HG03469 (cell line): ENCODE data around the gene CCDC196.

Experiments used
- ATAC-seq: cut with Tn5 transposase; IDR thresholded peaks from one replicate; pipeline ENCODE4 v1.9.1; 2021; ENCODE audit warnings: mild to moderate bottlenecking, moderate library complexity, moderate number of reproducible peaks; ENCODE audit not compliant: unreplicated experiment

CCDC196 gene, protein sequence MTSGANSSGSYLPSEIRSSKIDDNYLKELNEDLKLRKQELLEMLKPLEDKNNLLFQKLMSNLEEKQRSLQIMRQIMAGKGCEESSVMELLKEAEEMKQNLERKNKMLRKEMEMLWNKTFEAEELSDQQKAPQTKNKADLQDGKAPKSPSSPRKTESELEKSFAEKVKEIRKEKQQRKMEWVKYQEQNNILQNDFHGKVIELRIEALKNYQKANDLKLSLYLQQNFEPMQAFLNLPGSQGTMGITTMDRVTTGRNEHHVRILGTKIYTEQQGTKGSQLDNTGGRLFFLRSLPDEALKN

DNA sequence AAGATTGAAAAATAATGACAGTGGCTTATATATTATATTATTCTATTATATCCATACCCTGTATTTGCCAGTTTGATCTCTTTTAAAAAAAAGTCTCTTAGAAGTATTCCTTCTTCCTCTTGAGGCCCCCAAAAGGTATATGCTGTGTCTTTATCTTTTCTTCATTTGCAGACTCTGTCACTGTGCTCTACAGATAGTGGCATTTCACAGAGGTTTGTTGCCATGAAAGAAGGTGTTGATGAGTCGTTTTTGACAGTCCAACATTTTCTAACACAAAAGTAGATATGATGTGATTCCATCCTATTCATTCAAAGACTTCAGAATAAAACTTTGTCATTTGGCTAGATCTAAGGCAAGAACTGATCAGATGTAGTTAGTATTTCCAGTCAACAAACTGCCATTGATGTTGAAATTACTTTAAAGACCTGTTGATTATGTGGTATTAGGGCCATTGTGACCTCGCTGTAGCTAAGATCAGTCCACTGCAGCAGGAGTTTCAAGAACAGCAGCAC, at the start of gene CCDC196:
Gene CCDC196 (plus strand): TSS at position 462 of the 512 bp plus-strand sequence. CDS start 132 bp downstream, outside the sequence.
- no peak for ATAC-seq

DNA sequence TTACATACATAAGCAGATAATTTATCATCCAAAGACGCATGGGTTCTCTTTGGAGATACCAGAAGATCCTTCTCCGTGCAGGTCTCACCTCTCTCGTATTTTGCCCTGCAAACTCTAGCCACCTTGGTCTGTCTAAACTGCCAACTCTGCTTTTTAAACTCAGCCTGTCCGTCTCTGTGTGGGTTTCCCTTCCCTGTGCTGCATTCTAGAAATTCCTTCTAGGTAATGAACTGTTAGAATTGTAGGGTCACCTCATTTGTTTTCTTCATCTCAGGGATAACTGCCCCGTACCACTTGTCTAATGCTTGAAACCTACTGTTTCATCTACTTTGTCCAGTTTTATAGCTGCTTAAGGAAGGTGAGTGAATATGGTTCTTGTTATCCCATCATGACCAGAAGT, 45.4 kb upstream of the CCDC196 start:
- ATAC-seq: no peak

- no peak for ATAC-seq
Measured at GRCh38 chr14:66442953-66443571, 43.1 kb upstream of the CCDC196 start.

DNA sequence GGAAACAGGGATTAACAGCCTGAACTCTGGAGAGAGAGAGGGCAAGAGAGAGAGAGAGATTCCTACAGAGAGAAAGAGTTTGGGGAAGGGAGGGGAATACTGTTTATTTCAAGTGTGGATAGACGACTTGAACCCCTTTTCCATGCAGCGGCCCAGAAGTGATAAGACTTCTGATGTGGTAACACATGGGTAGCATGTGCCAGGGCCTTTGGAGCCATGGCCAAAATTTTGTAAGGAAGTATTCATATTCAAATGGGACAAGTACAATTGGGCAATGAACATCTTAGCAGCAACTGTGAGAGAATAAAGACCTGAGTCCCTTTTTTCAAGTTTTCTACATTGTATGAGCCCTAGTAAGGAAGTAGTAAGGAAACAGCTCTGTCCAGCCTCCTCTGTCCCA, 42.4 kb upstream of the CCDC196 start:
- ATAC-seq: no peak

- ATAC-seq: no peak
Measured at GRCh38 chr14:66444271-66444927, 41.8 kb upstream of the CCDC196 start.

- ATAC-seq: no peak
Measured at GRCh38 chr14:66445936-66446335, 40.2 kb upstream of the CCDC196 start.

DNA sequence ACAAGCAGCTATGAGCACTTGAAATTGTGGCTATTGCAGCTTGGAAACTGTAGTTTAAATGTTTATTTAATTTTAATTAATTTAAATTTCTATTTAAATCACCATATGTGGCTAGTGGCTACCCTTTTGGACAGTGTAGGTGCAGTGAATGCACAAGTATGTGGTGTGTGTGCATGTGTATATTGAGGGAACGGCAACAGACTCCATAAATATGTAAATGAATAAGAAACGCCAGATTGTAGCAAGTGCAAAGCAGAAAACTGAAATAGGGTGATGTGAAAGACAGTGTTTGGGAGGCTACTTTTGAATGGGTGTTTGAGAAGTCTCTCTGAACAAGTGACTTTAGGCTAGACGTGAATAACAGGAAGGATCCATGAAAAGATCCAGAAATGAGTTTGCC, 32.7 kb upstream of the CCDC196 start:
- no peak for ATAC-seq

DNA sequence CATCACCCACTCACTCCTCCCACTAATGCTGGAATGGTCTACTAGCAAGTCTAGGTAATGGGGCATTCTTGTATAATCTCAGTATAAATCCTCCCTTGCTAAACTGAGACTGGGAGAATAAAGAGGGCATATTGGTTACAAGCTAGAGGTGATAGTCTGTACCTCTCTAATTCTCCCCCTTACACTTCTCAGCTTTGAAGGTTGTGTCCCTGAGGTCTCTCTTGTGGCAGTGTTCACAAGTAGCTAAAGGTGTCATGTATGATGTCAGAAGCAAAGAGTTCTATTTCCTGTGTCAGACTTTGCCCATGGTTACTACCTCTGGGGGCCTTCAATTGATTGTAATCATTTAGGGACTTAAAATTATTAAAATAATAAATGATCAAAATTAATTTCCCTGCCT, 26.6 kb upstream of the CCDC196 start:
- no peak for ATAC-seq

- ATAC-seq: no peak
Measured at GRCh38 chr14:66464261-66464660, 21.9 kb upstream of the CCDC196 start.

DNA sequence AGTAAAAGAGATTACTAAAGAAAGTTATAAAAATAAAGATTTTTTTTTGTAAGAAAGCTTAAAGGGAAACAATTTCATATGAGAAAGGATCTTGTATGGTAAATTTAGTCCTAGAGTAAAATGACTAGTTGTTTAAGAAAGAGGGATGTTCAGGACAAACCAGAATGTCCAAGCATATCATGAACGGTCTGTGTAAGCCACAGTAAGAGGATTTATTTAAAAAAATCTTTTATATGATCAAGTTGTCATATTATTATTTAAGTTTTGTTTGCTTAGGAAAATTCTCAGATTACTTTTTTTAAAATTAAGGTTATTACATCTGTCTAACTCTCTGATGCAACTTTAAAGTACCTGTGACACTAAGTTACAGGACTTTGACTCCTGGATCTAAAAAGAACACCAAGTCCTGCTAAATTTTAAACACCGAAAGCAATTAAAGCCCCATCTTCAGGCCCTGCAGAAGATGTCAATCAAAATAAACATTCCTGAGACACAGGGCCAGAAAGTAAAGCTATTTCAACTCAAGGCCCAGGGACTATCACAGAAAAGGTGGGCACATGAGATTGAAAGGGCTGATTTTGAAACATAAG, 17.3 kb upstream of the CCDC196 start:
- no peak for ATAC-seq

- no peak for ATAC-seq
Measured at GRCh38 chr14:66471584-66471983, 14.6 kb upstream of the CCDC196 start.

DNA sequence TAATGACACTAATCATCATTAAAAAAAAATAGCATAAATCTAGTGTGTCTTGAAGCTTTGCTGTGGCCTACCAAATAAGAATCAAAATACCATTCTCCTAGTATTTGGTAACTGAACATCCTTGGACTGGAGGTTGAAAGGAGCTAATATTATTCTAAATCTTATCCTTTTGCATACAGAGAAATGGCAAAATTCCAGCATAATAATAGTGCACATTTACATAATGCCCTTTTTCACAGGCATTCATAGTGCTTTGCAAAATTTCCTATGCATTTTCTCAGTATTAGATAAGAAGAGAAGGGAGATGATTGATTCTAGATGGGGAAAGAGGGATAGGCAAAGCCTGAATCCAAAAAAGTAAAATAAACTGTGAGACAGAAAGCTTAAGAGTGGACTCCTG, 13.9 kb upstream of the CCDC196 start:
- no peak for ATAC-seq

DNA sequence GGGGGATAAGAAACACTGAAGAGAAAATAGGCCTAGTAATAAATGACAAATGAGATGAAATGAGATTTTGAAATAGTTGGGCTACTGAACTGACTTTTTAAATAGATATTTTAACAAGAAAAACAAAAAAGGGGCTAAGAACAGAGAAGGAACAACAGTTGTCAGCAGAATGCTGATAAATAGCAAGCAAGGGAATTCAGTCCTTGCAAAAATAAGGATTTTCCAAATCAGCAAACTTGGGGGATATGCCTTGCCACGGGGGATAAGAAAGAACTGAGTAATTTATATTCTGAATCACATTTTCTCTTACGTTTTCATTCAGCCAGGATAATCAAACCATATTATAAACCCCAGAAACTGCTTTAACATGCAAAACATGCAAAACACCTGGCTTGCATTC, 12.9 kb upstream of the CCDC196 start:
- ATAC-seq: no peak

GRCh38 chr14:66476964-66477363, 9.2 kb upstream of the CCDC196 start:
- no peak for ATAC-seq

GRCh38 chr14:66477567-66477966, 8.6 kb upstream of the CCDC196 start:
- no peak for ATAC-seq

DNA sequence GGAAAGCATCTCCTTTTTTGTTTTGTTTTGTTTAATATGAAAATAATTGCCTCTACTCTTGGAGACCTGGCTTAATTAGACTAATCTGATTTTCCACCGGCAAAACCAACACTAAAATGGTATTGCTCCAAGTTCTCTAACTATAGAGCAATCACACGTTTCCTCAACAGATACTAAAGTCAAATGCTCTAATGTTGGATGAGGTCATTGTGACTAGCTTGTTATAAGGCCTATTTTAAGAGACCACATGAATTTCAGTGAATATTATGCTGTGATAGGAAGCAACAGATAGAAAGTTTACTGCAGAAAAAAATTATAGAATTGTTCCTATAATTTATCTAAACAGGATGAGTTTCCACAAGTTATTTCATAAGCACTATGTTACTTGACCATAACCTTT, 3.3 kb upstream of the CCDC196 start:
- no peak for ATAC-seq

DNA sequence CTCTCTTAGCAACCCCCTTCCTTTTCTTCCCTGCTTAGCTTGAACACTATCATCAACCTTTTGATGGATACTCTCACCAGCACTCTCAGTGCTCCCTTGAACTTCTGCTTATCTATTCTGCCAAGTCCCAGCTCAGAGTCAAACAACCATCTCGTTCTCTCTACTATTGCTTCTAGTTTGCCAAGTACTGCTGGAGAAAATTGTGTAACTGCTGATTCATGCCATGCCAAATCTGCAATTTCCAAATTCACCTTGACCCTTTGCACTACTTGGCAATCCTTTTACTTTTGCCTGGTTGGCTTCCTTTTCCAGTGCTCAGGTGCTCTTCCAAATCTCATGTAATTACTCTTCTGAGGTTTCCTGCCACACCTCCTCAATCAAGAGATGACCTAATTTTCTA, 2.8 kb upstream of the CCDC196 start:
- ATAC-seq: no peak

- ATAC-seq: no peak
Measured at GRCh38 chr14:66485029-66485428, 1.1 kb upstream of the CCDC196 start.

- no peak for ATAC-seq
Measured at GRCh38 chr14:66487164-66487563, 993 bp downstream of the CCDC196 start.

GRCh38 chr14:66490143-66491111, 4.3 kb downstream of the CCDC196 start:
- ATAC-seq: no peak
